ENCODE measurements around the gene APP.
"Not testable (repeated sequence)": the region's sequence is repeated elsewhere in the genome, so short reads cannot be mapped to it uniquely, and the experiment has no call there.

Gene APP

DNA sequence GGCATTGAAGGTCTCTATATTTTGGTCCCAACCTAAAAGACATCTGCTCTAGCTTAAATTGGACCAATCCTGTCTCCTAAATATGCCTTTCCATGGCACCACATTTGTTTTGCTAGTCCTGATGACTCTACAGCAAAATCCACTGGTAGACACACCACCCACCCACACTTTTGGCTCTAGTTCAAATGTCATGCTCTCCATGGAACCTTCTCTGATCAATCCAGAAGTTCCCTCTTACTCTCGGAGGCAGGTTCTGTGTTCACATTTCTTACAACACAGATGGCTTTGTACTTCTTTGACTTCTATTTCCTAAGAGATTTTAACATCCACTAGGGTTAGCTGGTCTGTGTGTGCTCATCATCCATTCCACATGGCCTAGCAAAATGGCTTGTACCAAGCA is 151.3 kb downstream of the APP start:
- POLR2A ChIA-PET = no interaction called here
- CTCF ChIA-PET = interaction anchor here (0.7 to 1.6 kb wide), 4 partner anchors 11 to 123 kb away, joined by 3 to 4 read pairs (median 3); no protein-coding TSS in a partner anchor
- no peak for DNase-seq (ENCODE audit: low read depth, low spot score)

DNA sequence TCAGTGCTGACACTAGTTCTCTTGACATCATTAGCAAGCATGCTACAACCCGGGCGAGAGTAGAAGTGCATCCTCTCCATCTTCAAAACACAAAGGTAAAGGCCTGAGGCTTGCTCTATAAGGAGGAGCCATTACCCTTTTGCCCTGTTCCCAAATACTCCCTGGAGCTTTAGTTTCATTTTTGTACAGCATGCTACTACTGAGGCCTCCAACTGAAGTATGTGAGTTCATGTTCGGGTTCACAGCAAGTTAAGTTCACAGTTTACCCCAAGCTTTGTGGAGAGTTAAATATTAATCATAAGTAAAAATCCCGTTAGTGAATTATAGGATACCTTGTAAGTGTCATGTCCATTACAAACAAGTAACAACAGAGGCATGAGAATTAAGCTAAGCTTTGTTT is 156.6 kb downstream of the APP start:
- POLR2A ChIA-PET = no interaction called here
- TF ChIP-seq, protein P1, sequence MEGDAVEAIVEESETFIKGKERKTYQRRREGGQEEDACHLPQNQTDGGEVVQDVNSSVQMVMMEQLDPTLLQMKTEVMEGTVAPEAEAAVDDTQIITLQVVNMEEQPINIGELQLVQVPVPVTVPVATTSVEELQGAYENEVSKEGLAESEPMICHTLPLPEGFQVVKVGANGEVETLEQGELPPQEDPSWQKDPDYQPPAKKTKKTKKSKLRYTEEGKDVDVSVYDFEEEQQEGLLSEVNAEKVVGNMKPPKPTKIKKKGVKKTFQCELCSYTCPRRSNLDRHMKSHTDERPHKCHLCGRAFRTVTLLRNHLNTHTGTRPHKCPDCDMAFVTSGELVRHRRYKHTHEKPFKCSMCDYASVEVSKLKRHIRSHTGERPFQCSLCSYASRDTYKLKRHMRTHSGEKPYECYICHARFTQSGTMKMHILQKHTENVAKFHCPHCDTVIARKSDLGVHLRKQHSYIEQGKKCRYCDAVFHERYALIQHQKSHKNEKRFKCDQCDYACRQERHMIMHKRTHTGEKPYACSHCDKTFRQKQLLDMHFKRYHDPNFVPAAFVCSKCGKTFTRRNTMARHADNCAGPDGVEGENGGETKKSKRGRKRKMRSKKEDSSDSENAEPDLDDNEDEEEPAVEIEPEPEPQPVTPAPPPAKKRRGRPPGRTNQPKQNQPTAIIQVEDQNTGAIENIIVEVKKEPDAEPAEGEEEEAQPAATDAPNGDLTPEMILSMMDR (IDR thresholded peaks at IDR 0.05; ENCODE audit: insufficient read depth, low read length, missing control alignments) = no peak
- DNase-seq (ENCODE audit: low read depth, low spot score) = no peak
- no peak overlapping the region for H3K4me3 ChIP-seq (ENCODE audit: low read depth, low read length)
- CTCF ChIA-PET = interaction anchor here (1.3 kb wide), 1 partner anchor 19 kb away, joined by 3 read pairs; no protein-coding TSS in a partner anchor

More for the DNA sequence above, 151.3 kb downstream of the APP start:
- no peak overlapping the region for H3K4me3 ChIP-seq (ENCODE audit: low read depth, low read length)
- TF ChIP-seq, protein P1 (IDR thresholded peaks at IDR 0.05; ENCODE audit: insufficient read depth, low read length, missing control alignments) = no peak

DNA sequence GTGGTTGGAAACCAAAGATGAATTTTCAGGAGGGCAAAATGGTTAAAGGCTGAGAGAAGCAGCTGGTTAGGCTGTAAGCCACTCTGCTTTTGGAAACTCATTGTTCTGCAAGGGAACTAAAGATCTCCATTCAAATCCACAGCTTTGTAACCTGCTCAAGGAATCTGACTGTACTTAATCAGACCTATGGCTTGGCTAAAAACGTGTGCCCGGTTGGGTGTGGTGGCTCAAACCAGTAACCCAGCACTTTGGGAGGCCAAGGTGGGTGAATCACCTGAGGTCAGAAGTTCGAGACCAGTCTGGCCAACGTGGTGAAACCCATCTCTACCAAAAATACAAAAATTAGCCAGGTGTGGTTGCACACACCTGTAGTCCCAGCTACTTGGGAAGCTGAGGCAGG is 158.1 kb downstream of the APP start:
- DNase-seq (ENCODE audit: low read depth, low spot score); POLR2A ChIA-PET; H3K4me3 ChIP-seq (ENCODE audit: low read depth, low read length); CTCF ChIA-PET: not testable (repeated sequence)

DNA sequence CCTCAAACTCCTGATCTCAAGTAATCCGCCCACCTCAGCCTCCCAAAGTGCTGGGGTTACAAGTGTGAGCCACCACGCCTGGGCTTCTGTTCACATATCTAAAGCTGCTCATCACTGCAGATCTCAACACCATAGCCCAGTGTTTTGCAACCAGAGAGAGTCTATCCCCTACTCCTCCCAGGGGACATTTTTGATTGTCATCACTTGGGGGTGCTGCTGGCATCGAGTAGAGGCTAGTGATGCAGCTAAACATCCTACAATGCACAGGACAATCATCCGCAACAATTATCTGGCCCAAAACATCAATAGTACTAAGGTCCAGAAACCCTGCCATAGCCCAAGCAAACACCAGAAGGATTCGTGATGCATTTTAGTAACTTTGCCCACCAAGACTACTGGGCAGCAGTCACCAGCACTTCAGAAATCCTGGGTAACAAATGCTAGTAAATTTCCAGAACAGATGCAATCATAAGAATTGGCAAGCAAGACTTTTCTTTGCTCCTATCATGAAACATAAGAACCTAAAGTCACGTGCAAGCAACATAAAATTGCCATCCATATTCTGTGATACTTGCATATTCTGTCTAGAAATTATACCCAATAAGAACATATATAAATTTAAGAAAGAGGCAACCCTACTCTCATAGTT is 159.2 kb downstream of the APP start:
- no peak for DNase-seq (ENCODE audit: low read depth, low spot score)
- TF ChIP-seq, protein P1 (IDR thresholded peaks at IDR 0.05; ENCODE audit: insufficient read depth, low read length, missing control alignments) = no peak
- ChIA-PET CTCF (no interaction called here), POLR2A (no interaction called here)
- no peak overlapping the region for H3K4me3 ChIP-seq (ENCODE audit: low read depth, low read length)

DNA sequence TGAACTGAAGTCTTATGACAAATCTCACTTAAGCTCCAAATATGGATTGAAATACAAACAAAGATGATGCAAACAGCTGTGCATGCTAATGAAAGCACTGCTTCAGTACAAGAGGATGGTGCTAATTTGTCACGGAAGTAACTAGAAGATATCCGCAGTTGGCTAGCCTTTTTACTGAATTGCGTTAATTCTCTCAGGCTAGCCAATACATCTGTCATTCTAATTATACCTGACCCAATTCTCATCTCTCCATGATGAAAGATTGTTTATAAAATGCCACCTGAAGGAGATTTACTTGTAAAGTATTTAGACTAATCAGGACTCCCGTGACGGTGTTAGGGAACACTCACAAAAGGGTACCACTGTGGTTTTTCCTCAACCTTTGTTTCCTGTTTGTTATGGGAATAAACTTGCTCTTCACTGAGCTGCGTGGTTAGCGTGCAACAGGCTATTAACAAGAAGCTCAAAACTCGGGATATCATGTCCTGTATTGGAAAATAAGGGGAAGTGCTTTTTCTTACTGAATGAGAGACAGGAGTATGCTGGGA is 162.5 kb downstream of the APP start:
- CTCF ChIA-PET = interaction anchor here (1.0 to 1.3 kb wide), 2 partner anchors 12 to 707 kb away, joined by 3 to 4 read pairs; no protein-coding TSS in a partner anchor
- TF ChIP-seq, protein P1 (IDR thresholded peaks at IDR 0.05; ENCODE audit: insufficient read depth, low read length, missing control alignments) = no peak
- no peak overlapping the region for H3K4me3 ChIP-seq (ENCODE audit: low read depth, low read length)
- POLR2A ChIA-PET = no interaction called here
- no peak for DNase-seq (ENCODE audit: low read depth, low spot score)

DNA sequence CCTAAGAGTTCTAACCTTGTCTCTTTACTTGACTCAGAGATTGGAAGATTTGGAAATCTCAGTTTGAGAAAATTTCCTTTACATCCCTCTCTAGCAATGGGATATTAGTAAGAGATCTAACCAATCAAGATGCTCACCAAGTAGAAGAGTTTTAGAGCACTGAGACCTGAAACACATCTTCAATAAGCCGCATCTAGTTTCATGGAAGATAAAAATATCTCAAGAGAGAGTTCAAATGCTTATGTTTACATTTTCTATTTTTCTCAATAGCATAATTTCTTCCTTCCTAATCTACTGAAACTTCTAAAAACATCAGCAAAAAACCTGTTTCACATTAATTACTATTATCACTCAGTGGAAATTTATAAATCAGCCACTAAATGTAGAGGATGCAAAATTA is 165.1 kb downstream of the APP start:
- ChIA-PET CTCF (no interaction called here), POLR2A (no interaction called here)
- no peak overlapping the region for H3K4me3 ChIP-seq (ENCODE audit: low read depth, low read length)
- TF ChIP-seq, protein P1 (IDR thresholded peaks at IDR 0.05; ENCODE audit: insufficient read depth, low read length, missing control alignments) = no peak
- DNase-seq (ENCODE audit: low read depth, low spot score) = no peak

DNA sequence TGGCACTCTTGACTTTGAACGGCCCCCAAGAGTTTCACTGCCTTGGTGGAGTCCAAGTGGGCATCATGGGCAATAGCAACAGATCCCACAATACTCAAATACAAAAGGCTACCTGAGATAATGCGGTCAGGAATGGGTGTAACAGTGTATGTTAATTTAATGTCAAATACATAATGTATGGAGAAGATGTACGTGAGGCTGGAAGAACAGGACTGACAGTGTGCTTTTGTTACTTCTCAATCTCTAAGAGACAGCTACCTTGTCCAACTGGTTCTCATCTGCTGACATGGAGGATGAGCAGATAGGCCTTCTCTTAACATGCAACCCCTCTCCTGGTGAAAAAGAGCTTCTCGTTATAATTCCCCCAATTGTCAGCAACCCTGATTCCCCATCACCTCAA is 167.2 kb downstream of the APP start:
- no peak for DNase-seq (ENCODE audit: low read depth, low spot score)
- ChIA-PET POLR2A (no interaction called here), CTCF (no interaction called here)
- TF ChIP-seq, protein P1 (IDR thresholded peaks at IDR 0.05; ENCODE audit: insufficient read depth, low read length, missing control alignments) = no peak
- no peak overlapping the region for H3K4me3 ChIP-seq (ENCODE audit: low read depth, low read length)
